NK-92 (cell line): ENCODE results near the gene EDN2.

Experiments used
- DNase-seq: peaks from one replicate; lab custom pipeline; 2025; ENCODE audit not compliant: unreplicated experiment; lab: John Stamatoyannopoulos, UW

EDN2 gene

DNA sequence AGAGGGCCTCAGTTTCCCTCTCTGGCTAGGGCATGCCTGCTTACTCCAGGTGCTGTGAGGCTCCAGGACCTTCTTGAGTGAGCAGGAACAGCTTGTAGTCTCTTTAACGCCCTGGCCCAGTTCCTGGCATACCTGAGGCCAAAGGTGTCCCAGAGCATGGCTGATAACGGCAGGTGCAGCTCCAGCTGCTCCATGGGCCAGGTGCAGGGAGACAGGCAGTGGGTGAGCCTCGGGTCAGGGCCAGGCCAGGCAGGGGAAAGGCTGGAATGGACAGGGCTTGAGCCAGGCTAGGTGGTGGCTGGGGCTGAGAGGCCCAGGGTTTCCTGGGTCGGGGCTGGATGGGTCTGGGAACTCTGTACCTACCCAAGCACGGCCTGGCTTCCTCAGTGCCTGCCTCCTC is 18.3 kb downstream of the EDN2 start:
- DNase-seq = no peak

DNA sequence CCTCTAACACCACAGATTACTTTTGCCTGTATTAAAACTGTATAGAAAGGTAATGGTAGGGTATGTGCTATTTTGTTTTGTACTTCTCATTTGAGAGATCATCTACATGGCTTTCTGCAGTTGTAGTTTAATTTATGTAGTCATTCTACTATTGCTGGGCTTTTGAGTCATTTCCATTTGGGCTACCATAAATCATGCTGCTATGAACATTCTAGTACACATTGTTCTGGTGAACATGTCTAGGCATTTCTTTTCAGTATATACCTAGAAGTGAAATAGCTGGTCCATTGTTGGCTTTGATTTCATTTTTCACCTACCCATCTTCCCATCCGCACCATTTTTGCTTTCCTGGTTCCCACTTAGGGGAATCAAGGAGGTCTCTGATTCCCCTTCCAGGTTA is 18.7 kb downstream of the EDN2 start:
- DNase-seq = no peak

DNA sequence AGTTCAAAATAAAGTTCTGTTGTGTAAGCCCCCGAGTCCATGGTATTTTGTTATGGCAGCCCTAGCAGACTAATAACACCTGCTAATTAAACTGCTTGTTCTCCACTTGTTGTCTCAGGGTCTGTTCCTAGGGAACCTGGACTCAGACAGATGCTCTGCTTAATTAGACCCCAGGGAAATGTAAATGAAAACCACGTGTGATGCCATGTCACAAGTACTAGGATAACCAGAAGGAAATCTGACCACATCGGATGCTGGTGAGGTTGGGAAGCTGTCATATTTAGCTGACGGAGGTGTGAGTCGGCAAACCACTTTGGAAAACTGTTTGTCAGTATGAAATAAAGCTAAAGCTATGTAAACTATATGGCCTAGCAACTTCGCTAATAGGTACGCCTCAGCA is 19.6 kb downstream of the EDN2 start:
- DNase-seq = no peak

DNA sequence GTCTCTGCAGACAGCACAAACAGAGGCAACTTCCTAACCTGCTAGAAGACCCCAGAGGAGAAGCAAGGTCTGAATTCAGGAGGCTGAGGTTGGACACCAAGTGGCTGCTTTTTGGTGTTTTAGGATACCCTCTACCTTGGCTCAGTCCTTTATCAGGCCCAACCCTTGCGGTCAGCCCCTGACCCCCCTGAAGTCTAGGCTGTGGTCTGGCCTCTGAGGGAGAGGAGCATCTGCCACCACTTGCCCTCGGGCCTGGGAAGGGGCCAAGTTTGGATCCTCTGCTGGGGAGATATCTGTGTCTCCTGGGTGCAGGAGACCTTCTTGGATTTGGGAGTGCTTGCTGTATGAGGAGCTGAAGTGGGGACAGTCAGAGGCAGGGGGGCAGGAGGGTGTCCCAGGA is 21.0 kb downstream of the EDN2 start:
- no peak for DNase-seq

DNA sequence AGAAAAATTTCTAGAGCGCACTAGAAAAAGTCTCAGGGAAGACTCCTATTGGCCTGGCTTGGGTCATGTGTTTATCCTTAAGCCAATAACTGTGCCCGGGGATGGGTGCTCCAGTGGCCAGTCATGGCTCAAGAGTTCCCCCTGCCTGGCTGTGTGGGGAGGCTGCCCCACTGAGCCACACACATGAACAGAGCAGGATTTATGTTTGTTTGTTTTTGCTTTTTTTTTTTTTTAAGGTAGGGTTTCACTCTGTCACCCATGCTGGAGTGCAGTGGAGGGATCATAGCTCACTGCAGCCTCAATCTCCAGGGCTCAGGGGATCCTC is 21.8 kb downstream of the EDN2 start:
- no peak for DNase-seq

DNA sequence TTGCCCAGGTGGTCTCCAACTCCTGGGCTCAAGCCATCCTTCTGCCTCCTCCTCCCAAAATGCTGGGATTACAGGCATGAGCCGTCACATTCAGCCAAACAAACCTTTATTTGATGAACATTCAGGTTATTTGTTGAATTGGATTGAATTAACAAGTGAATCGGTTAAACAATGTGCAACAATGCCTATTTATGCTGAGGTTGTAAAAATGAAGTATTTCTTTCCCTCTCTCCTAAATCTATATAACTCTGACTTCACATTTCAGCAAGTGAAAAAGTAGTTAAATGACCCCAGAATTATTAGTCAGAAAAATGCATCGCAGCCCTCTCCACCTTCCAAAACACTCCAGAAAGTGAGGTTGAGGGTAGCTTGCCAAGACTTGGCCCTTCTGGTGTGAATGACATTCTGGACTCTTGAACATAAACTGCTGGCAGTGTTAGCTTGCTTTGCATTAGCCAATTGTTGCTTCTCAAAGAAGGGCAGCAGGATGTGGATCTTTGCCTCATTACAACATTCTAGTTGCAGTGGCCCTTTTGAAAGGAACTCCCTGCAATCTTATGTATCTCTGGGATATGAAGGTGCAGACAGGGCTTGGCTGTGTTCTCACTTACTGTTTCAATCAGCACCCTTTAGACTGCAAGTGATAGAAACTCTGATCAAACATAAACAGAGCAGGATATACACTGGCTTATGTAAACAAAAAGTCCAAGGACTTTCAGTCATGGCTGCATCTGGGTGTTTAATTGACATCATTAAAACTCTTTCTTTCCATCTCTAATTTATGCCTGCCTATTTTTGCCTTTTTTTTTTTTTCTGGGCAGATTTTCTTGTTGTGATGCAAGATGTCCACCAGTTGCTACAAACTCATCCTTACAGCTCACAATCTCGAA is 22.4 kb downstream of the EDN2 start:
- DNase-seq = no peak

DNA sequence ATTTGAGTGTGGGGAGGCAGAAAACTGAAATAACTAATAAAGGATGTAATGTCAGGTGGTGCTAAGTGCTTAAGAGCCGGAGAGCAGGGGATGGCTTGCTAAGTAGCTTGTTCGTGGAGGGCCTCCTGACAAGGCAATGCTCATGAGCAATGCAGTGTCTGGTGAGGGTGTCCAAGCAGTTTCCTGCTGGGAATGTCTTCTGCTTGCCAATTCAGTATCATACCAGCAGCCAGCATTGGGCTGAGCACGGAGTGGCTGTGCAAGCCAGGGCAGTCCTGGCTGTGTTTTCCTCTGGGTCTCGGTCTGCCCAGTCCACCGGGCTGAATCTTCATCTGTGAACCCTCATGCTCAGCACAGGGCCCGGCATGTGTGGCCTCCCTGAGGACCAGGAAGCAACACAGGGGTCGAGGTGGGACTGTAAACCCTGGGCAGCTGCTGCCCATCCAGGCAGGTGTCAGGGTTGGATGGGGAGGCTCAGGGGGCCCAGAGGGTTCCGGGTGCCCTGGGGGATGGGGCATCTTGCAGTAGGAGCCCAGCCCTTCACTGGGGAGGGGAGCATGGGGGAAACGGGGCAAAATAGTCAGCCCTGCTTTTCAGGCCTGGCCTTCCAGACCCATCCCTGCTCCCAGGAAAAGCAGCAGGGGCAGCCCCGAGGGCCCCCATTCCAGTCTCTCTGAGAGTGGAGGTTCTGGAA is 27.5 kb downstream of the EDN2 start:
- DNase-seq = no peak

DNA sequence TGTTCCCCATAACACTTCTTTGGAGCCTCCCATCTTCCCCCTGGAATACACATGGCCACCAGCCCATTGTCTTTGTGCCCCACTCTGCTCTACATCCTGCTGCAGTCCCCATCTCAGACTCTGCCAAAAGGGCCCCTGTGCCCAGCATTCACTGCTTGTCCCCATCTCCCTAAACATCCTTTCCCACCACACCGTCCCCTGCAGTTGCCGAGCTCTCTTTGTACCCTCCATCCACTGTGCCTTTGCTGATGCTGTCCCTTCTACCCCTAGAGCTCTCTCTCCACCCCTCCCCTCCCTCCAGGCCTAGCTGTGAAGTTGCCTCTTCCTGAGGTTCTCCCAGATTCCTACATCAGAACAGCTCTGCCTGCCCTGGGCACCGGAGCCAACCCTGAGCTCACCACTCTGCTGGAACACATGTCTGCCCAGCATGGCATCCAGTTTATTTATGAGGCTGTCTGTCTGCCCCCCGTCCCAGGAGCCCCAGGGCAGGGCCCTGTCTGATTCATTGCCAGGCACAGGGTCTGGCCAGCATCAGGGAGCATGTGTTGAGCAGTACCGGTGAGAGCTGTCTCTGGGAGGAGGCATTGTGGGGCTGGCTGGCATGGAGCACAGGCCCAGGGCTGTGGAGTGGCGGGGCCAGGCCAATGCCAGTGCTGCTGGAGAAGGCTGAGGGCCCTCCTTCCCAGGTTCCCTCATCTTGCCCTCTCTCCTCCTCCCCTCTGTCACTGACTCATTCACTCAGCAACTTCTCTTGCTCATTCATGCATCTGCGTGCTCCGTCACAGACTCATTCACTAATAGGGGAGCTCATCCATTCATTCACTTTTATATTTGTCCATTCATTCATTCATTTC is 28.8 kb downstream of the EDN2 start:
- DNase-seq = no peak

DNA sequence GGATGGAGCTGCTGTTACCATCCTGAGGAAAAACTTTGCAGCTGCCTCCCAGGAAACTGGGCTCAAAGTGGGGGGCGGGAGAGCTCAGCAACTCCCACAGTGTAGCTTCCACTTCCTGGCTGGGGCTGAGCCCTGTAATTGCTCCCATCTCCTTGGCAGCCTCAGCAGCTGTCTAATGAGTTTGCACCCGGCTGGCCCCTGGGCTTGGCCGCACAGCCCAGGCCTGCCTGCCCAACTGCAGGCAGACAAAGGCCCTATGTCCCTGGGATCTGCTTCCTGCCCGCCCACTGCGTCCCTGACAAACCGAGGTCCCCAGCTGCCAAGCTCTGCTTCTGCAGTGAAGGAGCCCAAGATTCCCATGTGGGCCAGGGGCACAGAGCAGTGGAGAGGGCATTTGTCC is 30.1 kb downstream of the EDN2 start:
- DNase-seq = no peak

DNA sequence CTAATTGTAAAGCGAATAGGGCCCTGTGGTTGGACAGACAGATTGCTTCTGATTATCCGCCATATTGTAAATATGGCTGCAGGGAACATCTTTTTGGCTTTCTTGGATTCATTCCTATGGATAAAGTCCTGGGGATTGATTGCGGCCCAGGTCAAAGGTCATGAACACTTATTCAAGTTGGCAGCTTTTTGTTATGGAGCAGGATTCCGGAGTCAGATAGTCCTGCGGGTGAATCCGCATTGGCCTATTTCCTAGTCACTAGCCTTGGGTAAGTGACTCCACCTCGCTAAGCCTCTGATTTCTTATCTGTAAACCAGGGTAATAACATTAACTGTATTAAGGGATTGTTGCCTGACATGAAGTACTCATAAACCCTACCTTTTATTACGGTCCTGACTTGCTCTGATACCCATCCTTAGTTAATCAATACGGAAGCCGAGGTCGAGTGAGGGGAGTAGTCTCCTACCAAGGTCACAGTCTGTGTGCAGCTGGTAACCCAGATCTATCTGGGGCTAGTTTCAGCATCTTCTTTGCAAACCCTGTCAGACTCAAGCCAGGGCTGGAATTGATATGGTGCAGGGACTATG is 31.7 kb downstream of the EDN2 start:
- DNase-seq = no peak

DNA sequence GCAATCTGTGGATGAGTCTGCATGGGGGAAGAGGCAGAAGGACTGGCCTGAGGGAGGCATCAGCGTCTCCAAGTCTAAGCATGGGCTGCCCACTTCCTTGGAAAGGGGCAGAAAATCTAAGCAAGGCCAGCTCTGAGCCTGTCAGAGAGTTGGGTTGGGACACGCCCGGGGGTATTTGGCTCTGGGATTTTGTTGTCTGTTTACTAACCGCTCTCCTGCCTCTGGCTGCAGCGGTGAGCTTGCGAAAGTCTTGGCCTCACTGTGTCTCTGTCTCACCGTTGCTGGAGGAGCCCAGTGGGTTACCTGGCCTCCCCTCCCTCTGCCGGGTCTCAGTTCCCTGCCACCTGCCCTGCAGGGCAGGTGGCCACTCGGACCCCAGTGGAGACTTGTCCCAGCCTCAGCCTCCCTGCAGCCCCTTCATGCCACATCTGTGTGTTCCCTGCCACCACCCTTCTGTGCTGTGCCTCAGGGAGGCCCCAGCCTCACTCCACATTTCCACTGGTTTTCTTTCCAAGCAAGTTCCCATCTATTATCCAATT is 33.7 kb downstream of the EDN2 start:
- no peak for DNase-seq

DNA sequence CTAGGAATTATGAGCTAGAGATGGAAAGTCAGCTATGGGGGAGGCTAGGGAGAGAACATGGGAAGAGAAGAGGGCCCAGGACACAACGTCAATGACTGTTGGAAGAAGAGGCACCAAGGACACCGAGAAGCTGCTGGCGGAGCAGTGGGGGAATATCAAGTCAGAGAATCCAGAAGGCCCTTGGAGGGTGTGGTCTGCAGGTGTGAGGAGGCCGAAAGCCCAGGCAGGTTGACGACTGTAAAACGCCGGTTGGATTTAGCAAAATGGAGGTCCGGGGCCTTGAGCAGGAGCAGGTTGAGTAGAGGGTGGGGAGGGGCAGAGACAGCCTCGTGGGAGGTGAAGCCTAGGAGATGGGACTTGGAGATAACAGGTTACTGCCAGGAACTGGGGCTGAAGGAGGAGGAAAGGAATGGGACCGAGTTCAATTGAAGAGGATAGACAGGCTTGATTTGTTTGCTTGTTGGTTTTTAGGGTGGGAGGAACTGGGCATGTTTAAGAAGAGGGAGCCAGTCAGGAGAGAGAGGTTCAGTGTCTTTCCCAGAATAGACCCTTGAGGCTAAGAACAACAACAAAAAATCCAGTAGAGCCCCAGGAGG is 35.1 kb downstream of the EDN2 start:
- DNase-seq = no peak

DNA sequence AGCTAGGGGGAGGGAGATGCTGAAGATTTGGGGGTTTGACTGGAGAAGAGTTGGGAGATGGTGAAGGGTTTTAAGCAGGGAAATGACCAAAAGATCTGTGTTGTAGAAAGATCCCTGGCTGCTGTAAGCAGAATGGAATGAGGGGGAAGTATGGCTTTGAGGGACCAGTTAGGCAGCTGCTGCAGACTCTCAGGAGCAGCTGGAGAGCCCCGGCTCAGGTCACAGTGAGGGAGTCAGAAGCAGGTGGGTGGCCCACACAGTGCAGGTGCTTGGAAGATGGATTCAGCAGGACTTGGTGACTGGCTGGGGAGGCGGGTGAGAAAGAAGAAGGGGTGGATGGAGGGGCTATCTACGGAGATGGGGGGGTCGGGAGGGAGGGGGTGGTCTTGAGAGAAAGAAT is 35.7 kb downstream of the EDN2 start:
- no peak for DNase-seq

DNA sequence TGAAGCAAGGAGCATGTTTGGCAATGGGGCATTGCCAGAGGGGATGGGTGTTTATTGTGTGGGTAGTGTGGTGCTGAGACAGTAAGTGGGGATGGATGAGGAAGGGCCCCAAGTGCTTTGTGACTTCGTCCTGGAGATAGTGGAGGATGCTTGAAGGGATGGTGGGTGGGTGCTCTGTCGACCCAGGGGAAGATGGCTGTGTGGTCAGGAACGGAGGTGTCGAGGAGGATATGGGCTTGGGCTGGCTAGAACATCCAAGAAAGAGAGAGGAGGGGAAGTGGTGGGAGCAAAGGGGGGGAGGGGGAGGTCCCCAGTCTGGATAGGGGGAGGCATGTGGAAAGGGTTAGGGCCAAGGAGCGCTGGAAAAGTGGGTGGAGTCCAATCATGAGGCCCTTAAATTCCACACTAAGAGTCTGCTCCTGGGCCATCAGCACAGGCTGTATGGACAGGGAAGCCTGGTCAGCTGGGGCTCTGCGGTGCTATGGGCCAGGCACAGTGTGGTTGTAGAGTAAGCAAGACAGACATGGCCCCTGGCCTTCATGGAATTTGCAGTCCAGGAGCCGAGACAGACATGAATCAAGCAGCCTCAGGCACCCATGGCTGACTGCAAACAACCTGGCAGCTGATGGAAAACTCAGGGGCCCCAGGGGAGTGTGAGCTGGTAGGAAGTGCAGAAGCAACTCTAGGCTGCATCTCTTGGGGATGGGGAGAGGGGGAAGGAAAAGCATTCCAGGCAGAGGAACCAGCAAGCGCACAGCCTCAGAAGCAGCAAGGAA is 36.3 kb downstream of the EDN2 start:
- no peak for DNase-seq

DNA sequence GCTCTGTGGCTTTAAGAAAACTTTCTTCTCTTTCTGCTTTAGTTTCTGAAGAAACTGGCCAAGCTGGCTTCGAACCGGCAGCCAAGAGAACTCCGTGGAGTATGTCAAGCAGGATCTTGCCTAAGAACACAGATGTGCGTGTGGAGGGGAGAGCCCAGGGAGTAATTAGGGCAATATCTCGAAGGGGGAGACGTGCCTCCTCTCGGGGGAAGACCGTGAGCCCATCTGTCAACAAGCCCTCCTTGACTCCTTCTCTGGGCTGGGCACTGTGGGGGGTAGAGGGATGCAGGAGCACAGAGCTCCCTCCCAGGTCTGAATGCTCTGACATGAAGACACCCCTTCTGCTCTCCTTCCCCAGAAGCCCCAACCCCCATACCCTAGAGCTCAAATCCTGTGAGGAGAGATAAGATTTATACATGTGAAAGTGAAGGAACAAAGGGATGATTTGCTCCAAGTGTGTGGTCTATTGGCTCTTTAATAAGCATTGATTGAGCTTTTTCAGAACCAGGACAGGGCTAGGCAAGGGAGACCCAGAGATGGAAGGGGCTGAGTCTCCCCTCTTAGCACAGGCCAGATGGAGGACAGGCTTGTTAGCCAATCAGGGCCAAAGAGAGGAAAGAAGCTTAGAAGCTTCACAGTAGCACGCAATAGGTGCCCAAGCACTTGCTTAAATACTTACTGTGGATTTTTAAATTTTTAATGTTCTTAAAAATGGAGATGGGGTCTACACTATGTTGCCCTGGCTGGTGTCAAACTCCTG is 37.5 kb downstream of the EDN2 start:
- DNase-seq = no peak

DNA sequence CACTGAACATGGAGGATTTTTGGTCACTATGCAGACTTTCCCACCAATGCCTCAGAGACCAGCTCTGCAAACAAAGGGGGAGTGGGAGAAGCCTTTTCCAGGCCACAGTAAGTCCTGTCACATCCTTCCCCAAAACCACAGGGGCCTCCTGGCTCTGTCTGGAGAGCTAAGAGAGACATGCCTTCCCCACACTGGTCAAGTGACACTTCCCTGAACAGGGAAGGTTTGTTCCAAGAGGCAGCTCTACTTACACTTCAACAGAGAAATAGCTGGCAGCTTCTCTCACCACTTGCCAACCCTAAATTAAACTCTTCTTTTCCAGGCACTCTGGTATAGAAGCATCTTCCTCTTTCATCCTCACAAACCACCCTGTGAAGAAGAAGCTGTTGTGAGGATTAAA is 39.7 kb downstream of the EDN2 start:
- DNase-seq = no peak

DNA sequence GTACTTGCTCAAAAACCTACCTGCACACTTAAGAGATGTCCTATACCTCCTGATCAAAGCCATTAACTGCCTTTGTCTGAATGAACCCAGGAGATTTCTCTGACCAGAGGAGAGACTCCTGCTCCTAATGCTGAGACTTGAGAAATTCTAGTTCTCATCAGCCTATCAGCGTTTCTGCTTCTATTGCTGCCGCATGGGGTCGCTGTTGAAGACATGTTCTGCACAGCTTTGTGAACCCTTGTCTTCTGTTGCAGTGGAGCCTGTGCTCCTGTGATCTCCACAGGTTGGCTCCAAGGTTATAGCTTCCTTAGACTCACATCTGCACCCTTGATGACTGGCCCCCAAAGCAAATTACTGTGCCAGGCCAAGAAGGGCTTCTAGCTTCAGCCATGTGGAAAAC is 40.2 kb downstream of the EDN2 start:
- no peak for DNase-seq

DNA sequence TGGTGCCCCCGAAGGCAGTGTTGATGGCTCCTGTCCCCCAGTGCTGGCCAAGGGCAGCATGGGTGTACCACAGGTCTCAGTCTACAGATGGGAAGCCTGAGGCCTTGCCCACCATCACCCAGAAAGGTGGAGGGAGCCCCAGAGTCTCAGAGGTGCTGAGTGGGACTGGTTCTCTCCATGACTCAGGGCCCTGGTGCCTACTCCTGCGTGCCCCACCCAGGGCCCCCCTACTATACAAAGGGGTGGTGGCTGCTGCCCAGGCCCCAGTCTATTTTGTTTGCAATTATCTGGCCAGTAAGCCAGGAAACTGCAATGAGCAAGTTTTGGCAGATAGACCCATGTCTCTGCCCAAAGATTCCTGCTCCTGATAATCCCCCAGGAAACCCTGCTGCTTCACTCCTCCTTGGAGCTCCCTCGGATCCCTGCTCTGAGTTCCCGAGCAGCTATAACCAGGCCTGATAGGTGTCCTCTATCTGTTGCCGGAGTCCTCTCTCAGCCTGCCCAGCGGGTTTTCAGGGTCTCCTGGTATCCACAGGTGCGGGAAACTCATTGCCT is 41.7 kb downstream of the EDN2 start:
- DNase-seq = no peak
